HepG2 (cell line): ENCODE results near the gene CES3. TPM values are rescaled to one million over a fixed set of nuclear protein-coding genes. Genes with fewer than 3 reads are reported as not detected.

Experiments used
- ADNP ChIP-seq: sonication (generic); formaldehyde crosslinking; IDR thresholded peaks from 2 replicates; pipeline ENCODE4 v1.4.0; 2020; ENCODE audit warnings: missing genetic modification reagents
- ARNT2 ChIP-seq: sonication (generic); formaldehyde crosslinking; IDR thresholded peaks from 2 replicates; pipeline ENCODE4 v1.8.0; 2022; ENCODE audit warnings: mild to moderate bottlenecking, low read depth, missing genetic modification reagents, moderate library complexity
- CENPX ChIP-seq: sonication (generic); formaldehyde crosslinking; IDR thresholded peaks from 2 replicates; pipeline ENCODE4 v1.9.0; 2021; ENCODE audit warnings: mild to moderate bottlenecking, missing genetic modification reagents, moderate library complexity
- HMG20A ChIP-seq: IDR thresholded peaks from 2 replicates; pipeline ENCODE4 v1.6.1; 2016; ENCODE audit warnings: borderline replicate concordance
- HNF4G ChIP-seq, 2 experiments: sonication (generic) in 1 of 2; formaldehyde crosslinking in 1 of 2; IDR thresholded peaks; 2 replicates each; pipeline versions ENCODE4 v1.4.0 to v1.6.1; 2011 to 2020; ENCODE audit warnings: borderline replicate concordance in 2 of 2, low read depth in 2 of 2, mild to moderate bottlenecking in 2 of 2, low read length in 1 of 2, missing genetic modification reagents in 1 of 2, moderate library complexity in 1 of 2
- NFYB ChIP-seq: sonication (generic); formaldehyde crosslinking; IDR thresholded peaks from 2 replicates; pipeline ENCODE4 v1.4.0; 2020; ENCODE audit warnings: missing genetic modification reagents
- NONO ChIP-seq, 2 experiments: fragments of 450-650 bp in 1 of 2; sonication (generic) in 1 of 2; formaldehyde crosslinking in 1 of 2; IDR thresholded peaks in 1 of 2; conservative IDR thresholded peaks in 1 of 2; 2 replicates each; pipeline versions ENCODE4 v1.6.1 to v1.8.0; 2017 to 2022; ENCODE audit warnings: mild to moderate bottlenecking in 1 of 2, missing genetic modification reagents in 1 of 2, moderate library complexity in 1 of 2
- NR2F1 ChIP-seq, 2 experiments: fragments of 450-650 bp in 1 of 2; formaldehyde crosslinking in 1 of 2; IDR thresholded peaks; 2 replicates each; pipeline versions ENCODE4 v1.5.0 to v1.6.1; 2016 to 2020; ENCODE audit warnings: mild to moderate bottlenecking in 1 of 2, missing compliant biosample characterization in 1 of 2, missing genetic modification reagents in 1 of 2, moderate library complexity in 1 of 2
- NR2F6 ChIP-seq, 2 experiments: IDR thresholded peaks; 2 replicates each; pipeline ENCODE4 v1.6.1; 2016; ENCODE audit warnings: antibody characterized with exemption in 1 of 2, mild to moderate bottlenecking in 1 of 2
- RXRB ChIP-seq: IDR thresholded peaks from 2 replicates; pipeline ENCODE4 v1.6.1; 2016; ENCODE audit warnings: borderline replicate concordance, missing genetic modification reagents, missing compliant biosample characterization
- SOX13 ChIP-seq, 3 experiments: fragments of 450-650 bp in 1 of 3; sonication (generic) in 1 of 3; formaldehyde crosslinking in 1 of 3; IDR thresholded peaks in 2 of 3; conservative IDR thresholded peaks in 1 of 3; 2 replicates each; pipeline versions ENCODE4 v1.5.0 to v1.6.1; 2016 to 2020; ENCODE audit warnings: antibody characterized with exemption in 1 of 3, mild to moderate bottlenecking in 1 of 3, missing compliant biosample characterization in 1 of 3, missing genetic modification reagents in 1 of 3, moderate library complexity in 1 of 3
- SRY ChIP-seq: sonication (generic); formaldehyde crosslinking; IDR thresholded peaks from 2 replicates; pipeline ENCODE4 v1.8.0; 2022; ENCODE audit warnings: mild to moderate bottlenecking, missing genetic modification reagents
- TBX3 ChIP-seq: fragments of 450-650 bp; IDR thresholded peaks from 2 replicates; pipeline ENCODE4 v1.6.1; 2017; ENCODE audit warnings: antibody characterized with exemption, mild to moderate bottlenecking, inconsistent platforms, borderline replicate concordance
- TEAD3 ChIP-seq: optimal IDR thresholded peaks from 2 replicates; pipeline ENCODE3; 2016; ENCODE audit warnings: borderline replicate concordance
- ZKSCAN8 ChIP-seq: IDR thresholded peaks from 2 replicates; pipeline ENCODE4 v1.6.1; 2016; ENCODE audit warnings: borderline replicate concordance, missing genetic modification reagents, missing compliant biosample characterization
- ZMAT3 ChIP-seq: sonication (generic); formaldehyde crosslinking; conservative IDR thresholded peaks from 2 replicates; pipeline ENCODE4 v1.7.0; 2021; ENCODE audit warnings: missing genetic modification reagents
- ZMYM2 ChIP-seq: sonication (generic); formaldehyde crosslinking; IDR thresholded peaks from 2 replicates; pipeline ENCODE4 v1.8.0; 2022; ENCODE audit warnings: mild to moderate bottlenecking, missing genetic modification reagents
- ZNF124 ChIP-seq: sonication (generic); formaldehyde crosslinking; IDR thresholded peaks from 2 replicates; pipeline ENCODE4 v1.4.0; 2020; ENCODE audit warnings: missing genetic modification reagents
- ZNF20 ChIP-seq: sonication (generic); formaldehyde crosslinking; IDR thresholded peaks from 2 replicates; pipeline ENCODE4 v1.4.0; 2020; ENCODE audit warnings: mild to moderate bottlenecking, moderate library complexity, missing genetic modification reagents
- ZNF296 ChIP-seq: sonication (generic); formaldehyde crosslinking; conservative IDR thresholded peaks from 2 replicates; pipeline ENCODE4 v1.5.0; 2020; ENCODE audit warnings: mild to moderate bottlenecking, missing genetic modification reagents
- ZNF513 ChIP-seq: sonication (generic); formaldehyde crosslinking; conservative IDR thresholded peaks from 2 replicates; pipeline ENCODE4 v1.5.0; 2020; ENCODE audit warnings: missing genetic modification reagents
- ZNF580 ChIP-seq: IDR thresholded peaks from 2 replicates; pipeline ENCODE4 v1.6.1; 2016; ENCODE audit warnings: low read depth, borderline replicate concordance
- ZNF770 ChIP-seq: sonication (generic); formaldehyde crosslinking; IDR thresholded peaks from 2 replicates; pipeline ENCODE4 v1.5.0; 2020; ENCODE audit warnings: mild to moderate bottlenecking, missing genetic modification reagents
- ZSCAN22 ChIP-seq: sonication (generic); formaldehyde crosslinking; IDR thresholded peaks from 2 replicates; pipeline ENCODE4 v1.4.0; 2020; ENCODE audit warnings: mild to moderate bottlenecking, missing genetic modification reagents
- ZZZ3 ChIP-seq: sonication (generic); formaldehyde crosslinking; IDR thresholded peaks from 2 replicates; pipeline ENCODE4 v1.4.0; 2020; ENCODE audit warnings: missing genetic modification reagents, mild to moderate bottlenecking, borderline replicate concordance
- polyA plus RNA-seq, 8 experiments: library from polyadenylated mRNA; depleted of rRNA in 3 of 8; stranded (reverse) in 7 of 8; unstranded in 1 of 8; fragments of >200 nt; fragmentation: Illumina TruSeq in 4 of 8; extraction: Trizol in 4 of 8; gene quantifications; 2 replicates each; pipeline versions ENCODE4 v1.2.1 to v1.2.3, GENCODE V29; 2011 to 2016; ENCODE audit warnings: low read depth in 4 of 8, missing spikeins in 1 of 8, mixed read lengths in 1 of 8; ENCODE audit not compliant: insufficient read depth in 1 of 8
- total RNA-seq, 5 experiments: library from RNA; depleted of rRNA; stranded (reverse); fragments of >200 nt; fragmentation: Illumina TruSeq; extraction: Trizol; gene quantifications; 2 replicates each; pipeline ENCODE4 v1.2.3, GENCODE V29; 2016; ENCODE audit warnings: low read depth in 1 of 5

CES3 gene
- total and polyA plus RNA-seq, 2 of the 13 experiments (the other 11 are each of a cell fraction or from before 2014, with no cell fraction given), result 6.6 to 17.4 TPM

- TF ChIP-seq ADNP (CRISPR knock-in tag) (peak; percentile 56; the same call in 1 of the 2 replicates), ZNF20 (no peak), ZNF124 (CRISPR knock-in tag) (no peak), TEAD3 (CRISPR knock-in tag) (peak; percentile 8), ARNT2 (CRISPR knock-in tag) (no peak), SRY (CRISPR knock-in tag) (no peak), ZSCAN22 (no peak), RXRB (CRISPR knock-in tag) (peak; percentile 57; the same call in 1 of the 2 replicates), ZNF296 (CRISPR knock-in tag) (no peak), NR2F6 (IDR thresholded peaks at IDR 0.05) (no peak), NR2F6 (CRISPR knock-in tag; IDR thresholded peaks at IDR 0.05) (no peak), TBX3 (no peak), CENPX (CRISPR knock-in tag) (no peak), NR2F1 (CRISPR knock-in tag; IDR thresholded peaks at IDR 0.05) (peak in 1 of 2 experiments; percentile 34; a peak in 1 of 4 replicates), ZNF513 (CRISPR knock-in tag) (no peak), ZMAT3 (CRISPR knock-in tag) (no peak), HMG20A (CRISPR knock-in tag) (peak; percentile 59; the same call in 1 of the 2 replicates), NFYB (CRISPR knock-in tag) (no peak), NONO (IDR thresholded peaks at IDR 0.05) (no peak), NONO (CRISPR knock-in tag; conservative IDR thresholded peaks at IDR 0.05) (no peak), ZNF580 (CRISPR knock-in tag) (no peak), SOX13 (IDR thresholded peaks at IDR 0.05) (no peak), SOX13 (CRISPR knock-in tag; conservative IDR thresholded peaks at IDR 0.05 in 1 of 2, IDR thresholded peaks at IDR 0.05 in 1 of 2) (peak in 1 of 2 experiments; percentile 33; a peak in 1 of 4 replicates), HNF4G (IDR thresholded peaks at IDR 0.05; ENCODE audit: borderline replicate concordance, low read depth, low read length) (no peak), HNF4G (CRISPR knock-in tag; IDR thresholded peaks at IDR 0.05; ENCODE audit: borderline replicate concordance, low read depth) (0 out of 2 replicates have a peak, but pooled peaks have one; percentile 23), ZNF770 (CRISPR knock-in tag) (peak; percentile 93), ZMYM2 (CRISPR knock-in tag) (0 out of 2 replicates have a peak, but pooled peaks have one; percentile 64), ZKSCAN8 (CRISPR knock-in tag) (0 out of 2 replicates have a peak, but pooled peaks have one; percentile 43), ZZZ3 (no peak)
These were observed 30.5 kb downstream of the CES3 start (continued) for GRCh38 chr16:66991545-66992077.
